GM21447 (cell line): ENCODE data around the gene PHAX.
A peak's percentile ranks its signal among the peaks of the same experiment; 100 is the strongest.
"Not testable (repeated sequence)": the region's sequence is repeated elsewhere in the genome, so short reads cannot be mapped to it uniquely, and the experiment has no call there.

ENCODE experiments used
- ATAC-seq: cut with Tn5 transposase; IDR thresholded peaks from one replicate; pipeline ENCODE4 v1.9.1; 2021; ENCODE audit not compliant: unreplicated experiment

PHAX gene, protein sequence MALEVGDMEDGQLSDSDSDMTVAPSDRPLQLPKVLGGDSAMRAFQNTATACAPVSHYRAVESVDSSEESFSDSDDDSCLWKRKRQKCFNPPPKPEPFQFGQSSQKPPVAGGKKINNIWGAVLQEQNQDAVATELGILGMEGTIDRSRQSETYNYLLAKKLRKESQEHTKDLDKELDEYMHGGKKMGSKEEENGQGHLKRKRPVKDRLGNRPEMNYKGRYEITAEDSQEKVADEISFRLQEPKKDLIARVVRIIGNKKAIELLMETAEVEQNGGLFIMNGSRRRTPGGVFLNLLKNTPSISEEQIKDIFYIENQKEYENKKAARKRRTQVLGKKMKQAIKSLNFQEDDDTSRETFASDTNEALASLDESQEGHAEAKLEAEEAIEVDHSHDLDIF

DNA sequence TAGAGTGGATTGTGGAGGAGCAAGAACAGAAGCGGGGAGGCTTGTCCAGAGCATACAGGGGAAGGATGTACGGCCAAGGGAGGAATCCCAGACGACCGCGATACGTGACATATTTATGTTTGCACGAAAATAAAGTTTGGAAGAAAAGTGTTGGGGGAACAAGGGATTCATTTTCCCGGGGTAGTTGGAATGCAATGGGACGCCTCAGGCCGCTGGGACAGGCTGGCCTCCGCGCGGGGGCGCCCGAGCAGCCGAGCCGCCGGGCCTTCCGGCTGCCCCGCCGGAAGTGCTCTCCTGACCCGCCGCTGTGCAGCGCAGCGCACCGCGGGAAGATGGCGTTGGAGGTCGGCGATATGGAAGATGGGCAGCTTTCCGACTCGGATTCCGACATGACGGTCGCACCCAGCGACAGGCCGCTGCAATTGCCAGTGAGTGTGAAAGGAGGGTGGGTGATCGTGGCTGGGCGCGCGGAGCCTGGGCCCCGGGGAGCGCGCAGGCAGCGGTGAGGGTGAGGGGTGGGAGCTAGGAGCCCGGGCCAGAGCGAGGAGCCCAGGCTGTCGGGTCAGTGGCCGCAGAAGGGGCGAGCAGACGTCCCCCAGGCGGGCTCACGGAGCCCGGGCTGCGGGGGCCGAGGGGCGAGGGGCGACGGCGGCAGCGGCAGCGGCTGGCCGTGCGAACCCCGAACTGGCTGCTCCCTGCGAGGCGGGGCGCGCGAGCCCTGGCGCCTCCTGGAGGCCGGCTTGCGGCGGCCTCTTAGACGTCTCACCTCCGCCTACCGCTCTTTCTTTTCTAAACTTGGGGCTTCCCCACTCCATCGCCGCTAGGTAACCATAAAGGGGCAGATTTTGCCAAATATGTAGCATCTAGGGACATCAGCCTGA, at the start of gene PHAX:
PHAX (plus strand) TSS at position 317 of the 881 bp plus-strand sequence; CDS start at position 333, 16 bp downstream.
- peak; percentile 95 for ATAC-seq

GRCh38 chr5:126552614-126553013, 48.1 kb upstream of the PHAX start:
- ATAC-seq, result no peak

- not testable (repeated sequence) for ATAC-seq
These were observed 45.6 kb upstream of the PHAX start for GRCh38 chr5:126555101-126555500.

DNA sequence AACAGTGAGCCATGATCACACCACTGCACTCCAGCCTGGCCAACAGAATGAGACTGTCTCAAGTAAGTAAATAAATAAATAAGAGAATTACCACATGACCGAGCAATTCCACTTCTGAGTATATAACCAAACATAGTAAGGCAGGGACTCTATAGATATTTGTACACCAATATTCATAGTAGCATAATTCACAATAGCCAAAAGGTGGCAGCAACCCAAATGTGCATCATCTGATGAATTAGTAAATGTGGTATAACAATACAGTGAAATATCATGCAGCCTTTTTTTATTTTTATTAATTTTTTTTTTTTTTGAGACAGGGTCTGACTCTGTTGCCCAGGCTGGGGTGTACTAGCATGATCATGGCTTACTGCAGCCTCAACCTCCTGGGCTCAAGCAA, 38.8 kb upstream of the PHAX start:
- no peak for ATAC-seq

DNA sequence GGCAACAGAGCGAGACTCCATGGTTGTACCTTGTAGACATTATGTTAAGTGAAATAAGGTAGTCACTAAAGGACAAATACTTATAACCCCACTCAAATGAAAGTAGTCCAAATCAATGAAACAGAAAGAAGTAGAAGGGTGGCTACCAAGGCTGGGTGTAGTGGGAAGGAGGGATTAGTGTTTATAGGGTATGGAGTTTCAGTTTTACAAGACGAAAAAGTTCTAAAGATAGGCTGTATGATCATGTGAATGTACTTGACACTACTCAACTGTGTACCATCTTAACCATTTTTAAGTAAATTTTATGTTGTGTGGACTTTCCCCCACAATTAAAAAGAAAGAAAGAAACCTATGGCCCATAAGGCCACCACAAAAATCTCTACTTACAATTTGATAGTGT, 37.9 kb upstream of the PHAX start:
- peak; percentile 95 for ATAC-seq

DNA sequence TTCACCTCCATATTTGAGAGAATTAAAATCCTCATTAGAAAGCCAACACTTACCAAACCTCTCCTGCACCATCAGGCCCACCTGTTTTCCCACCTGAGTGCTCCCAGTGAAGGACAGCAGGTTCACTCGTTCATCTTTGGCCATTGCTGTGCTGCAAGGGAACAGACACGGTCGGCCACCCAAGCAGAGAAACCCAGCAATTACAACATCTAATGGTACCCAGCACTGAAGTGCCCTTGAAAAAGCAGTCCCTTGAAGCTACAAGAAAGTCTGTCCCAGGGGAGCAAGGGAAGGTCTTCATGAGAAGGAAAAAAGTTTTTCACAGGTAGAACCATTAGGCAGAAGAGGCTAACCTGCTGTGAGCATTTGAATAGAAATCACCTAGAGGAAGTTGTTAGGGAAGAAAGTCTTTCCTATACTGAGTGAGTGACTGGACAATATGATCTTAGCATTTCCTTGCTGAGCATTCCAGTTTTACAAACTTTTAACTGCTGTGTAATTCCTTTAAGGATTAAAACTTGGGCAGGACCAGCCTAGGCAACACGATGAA, 32.5 kb upstream of the PHAX start:
- ATAC-seq, result no peak

- no peak for ATAC-seq
These were observed 25.1 kb upstream of the PHAX start for GRCh38 chr5:126575644-126576043.

- no peak for ATAC-seq
These were observed 23.8 kb upstream of the PHAX start for GRCh38 chr5:126576974-126577373.

DNA sequence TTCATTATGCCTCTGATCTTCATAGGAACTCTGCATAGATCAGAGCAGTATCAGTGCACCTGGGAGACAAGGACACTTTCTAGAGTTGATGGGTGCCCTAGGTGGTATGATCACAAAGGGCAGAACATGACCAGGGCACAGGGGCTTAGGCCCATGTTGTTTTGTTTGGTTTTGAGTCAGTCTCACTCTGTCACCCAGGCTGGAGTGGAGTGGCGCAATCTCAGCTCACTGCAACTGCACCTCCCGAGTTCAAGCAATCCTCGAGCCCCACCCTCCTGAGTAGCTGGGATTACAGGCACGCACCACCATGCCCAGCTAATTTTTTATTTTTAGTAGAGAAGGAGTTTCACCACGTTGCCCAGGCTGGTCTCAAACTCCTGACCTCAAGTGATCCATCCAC, 23.3 kb upstream of the PHAX start:
- ATAC-seq, result no peak

DNA sequence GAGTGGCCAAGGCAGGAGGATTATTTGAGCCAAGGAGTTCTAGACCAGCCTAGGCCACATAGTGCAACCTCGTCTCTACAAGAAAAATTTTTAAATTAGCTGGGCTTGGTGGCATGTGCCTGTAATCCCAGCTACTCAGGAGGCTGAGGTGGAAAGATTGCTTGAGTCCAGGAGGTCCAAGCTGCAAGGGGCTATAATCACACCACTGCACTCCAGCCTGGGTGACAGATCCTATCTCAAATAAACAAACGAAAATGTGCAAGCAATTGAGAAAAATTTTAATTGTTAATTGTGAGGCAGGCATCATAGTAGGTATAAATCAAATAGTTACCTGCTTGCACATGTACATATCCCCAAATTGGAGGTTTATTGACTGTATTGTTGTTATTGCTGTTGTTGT, 21.0 kb upstream of the PHAX start:
- ATAC-seq, result no peak

DNA sequence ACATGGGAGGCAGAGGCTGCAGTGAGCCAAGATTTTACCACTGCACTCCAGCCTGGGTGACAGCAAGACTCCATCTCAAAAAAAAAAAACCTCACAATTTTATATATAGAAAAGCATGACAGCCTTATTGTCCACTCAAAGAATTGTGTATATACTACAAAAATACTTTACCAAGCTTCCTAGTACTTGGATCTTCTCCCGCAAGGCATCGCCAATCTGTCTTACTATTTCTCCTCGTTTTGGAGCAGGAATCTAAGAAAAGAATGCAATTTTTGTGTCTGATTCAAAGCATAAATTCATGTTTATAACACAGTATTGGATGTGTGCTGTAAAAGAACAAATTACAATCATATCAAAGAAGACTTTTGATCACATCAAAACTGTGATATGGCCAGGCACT, 17.0 kb upstream of the PHAX start:
- ATAC-seq, result no peak

GRCh38 chr5:126587551-126588390, 13.0 kb upstream of the PHAX start:
- no peak for ATAC-seq

DNA sequence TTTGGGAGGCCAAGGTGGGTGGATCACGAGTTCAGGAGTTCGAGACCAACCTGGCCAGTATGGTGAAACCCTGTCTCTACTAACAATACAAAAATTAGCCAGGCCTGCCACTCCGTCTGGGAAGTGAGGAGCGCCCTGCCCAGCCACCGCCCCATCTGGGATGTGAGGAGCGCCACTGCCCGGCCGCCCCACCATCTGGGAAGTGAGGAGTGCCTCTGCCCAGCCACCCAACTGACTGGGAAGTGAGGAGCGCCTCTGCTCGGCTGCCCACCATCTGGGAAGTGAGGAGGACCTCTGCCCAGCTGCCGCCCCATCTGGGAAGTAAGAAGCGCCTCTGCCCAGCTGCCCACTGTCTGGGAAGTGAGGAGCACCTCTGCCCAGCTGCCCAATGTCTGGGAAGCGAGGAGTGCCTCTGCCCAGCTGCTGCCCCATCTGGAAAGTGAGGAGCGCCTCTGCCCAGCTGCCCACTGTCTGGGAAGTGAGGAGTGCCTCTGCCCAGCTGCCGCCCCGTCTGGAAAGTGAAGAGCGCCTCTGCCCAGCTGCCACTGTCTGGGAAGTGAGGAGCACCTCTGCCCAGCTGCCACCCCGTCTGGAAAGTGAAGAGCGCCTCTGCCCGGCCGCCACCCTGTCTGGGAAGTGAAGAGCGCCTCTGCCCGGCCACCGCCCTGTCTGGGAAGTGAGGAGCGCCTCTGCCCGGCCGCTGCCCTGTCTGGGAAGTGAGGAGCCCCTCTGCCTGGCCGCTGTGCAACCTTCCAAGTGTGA, 11.0 kb upstream of the PHAX start:
- ATAC-seq, result no peak

- ATAC-seq, result no peak
These were observed 9.2 kb upstream of the PHAX start for GRCh38 chr5:126591549-126591948.

DNA sequence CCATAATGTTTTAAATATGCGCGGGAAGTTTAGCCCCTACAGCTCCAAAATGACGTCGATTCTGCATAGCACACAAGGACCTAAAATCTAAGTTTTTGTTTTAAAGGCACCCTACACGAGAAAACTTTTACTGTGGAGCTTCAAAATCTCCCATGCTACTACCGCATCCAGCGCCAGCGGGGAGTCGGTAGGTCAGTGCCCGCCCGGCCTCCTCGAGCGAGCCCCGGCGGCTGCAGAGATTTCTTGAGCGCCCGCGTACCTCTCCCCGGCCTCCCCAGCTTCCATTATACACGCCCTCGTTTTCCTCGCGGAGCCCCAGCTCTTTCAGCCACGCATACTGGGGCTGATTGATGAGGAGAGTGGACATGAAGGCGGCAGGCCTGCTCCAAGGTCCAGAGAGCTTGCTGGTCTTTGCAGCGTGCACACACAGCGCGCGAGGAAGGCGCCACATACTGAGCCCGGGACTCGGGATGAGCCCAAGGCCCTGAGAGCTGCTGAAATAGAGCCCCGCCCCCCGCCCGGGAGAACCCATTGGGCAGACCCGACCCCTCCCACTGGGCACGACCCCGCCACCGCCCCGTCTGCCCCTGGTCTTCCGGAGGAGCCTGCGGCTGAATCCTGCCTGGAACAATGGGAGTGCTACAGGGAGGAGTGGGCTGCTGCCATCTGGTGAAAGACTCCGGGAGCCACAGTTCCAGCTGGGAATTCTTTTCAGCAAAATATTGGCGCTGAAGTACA, 5.8 kb upstream of the PHAX start, which contains the start of gene ALDH7A1:
ALDH7A1 (minus strand) TSS at position 472 of the 738 bp plus-strand sequence; CDS start at position 451, 21 bp downstream.
- peak; percentile 74 for ATAC-seq

- peak; percentile 14 for ATAC-seq
These were observed 5.2 kb upstream of the PHAX start for GRCh38 chr5:126595486-126596083.

DNA sequence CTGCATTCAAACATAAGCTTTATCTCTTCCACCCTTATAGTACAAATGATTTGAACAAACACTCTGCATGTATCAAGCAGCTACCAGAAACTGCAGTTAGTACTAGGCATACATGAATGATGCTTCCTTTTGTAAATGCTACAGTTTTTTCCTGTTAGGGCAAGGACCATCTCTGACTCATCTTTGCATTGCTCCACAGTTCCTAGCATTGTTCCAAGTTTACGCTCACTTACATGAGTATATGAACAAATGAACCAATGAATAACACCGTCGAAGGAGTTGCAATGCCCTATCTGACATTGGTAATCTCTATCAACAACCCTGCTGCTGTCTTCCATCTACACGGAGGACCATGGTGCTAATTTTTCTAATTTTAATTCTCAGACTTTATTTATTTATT, 3.6 kb upstream of the PHAX start:
- no peak for ATAC-seq

GRCh38 chr5:126599499-126599898, 1.2 kb upstream of the PHAX start:
- ATAC-seq, result no peak
